Liver (tissue), 9 donors: Measurements from ENCODE around the gene MYLK3. TPM values are rescaled to one million over a fixed set of nuclear protein-coding genes. Genes with fewer than 3 reads are reported as not detected.

Experiments
- DNase-seq: peaks from one replicate; pipeline ENCODE4 v3.0.0-alpha.2; 2017; ENCODE audit warnings: low spot score
- H3K27ac ChIP-seq, 2 donors: one replicate each; pipeline ENCODE4 v1.7.0; 2013; ENCODE audit warnings: inconsistent platforms in 2 of 2, low read length in 2 of 2, control low read depth in 1 of 2, low read depth in 1 of 2, mild to moderate bottlenecking in 1 of 2
- H3K27me3 ChIP-seq, 4 donors: one replicate each; pipeline versions ENCODE4 v1.6.1 to v1.7.0; 2013; ENCODE audit warnings: low read length in 3 of 4, inconsistent platforms in 1 of 4, mild to moderate bottlenecking in 1 of 4, moderate library complexity in 1 of 4; ENCODE audit not compliant: control insufficient read depth in 4 of 4, insufficient read depth in 4 of 4
- H3K36me3 ChIP-seq, 4 donors: one replicate each; pipeline versions ENCODE4 v1.6.1 to v1.7.0; 2013; ENCODE audit warnings: low read length in 3 of 4, mild to moderate bottlenecking in 3 of 4, low read depth in 1 of 4, moderate library complexity in 1 of 4; ENCODE audit not compliant: control insufficient read depth in 4 of 4, insufficient read depth in 3 of 4
- H3K4me1 ChIP-seq, 4 donors: one replicate each; pipeline versions ENCODE4 v1.6.1 to v1.7.0; 2013; ENCODE audit warnings: low read length in 3 of 4, mild to moderate bottlenecking in 3 of 4, moderate library complexity in 1 of 4; ENCODE audit not compliant: control insufficient read depth in 4 of 4, insufficient read depth in 4 of 4
- H3K4me3 ChIP-seq, 3 donors: one replicate each; pipeline versions ENCODE4 v1.6.1 to v1.7.0; 2013; ENCODE audit warnings: low read length in 3 of 3, control low read depth in 1 of 3, low read depth in 1 of 3, mild to moderate bottlenecking in 1 of 3
- H3K9ac ChIP-seq, 2 donors: one replicate each; pipeline ENCODE4 v1.7.0; 2013; ENCODE audit warnings: low read length in 2 of 2, mild to moderate bottlenecking in 2 of 2, moderate library complexity in 2 of 2, control low read depth in 1 of 2, low read depth in 1 of 2
- H3K9me3 ChIP-seq, 4 donors: one replicate each; pipeline versions ENCODE4 v1.6.1 to v1.7.0; 2013; ENCODE audit warnings: low read length in 3 of 4; ENCODE audit not compliant: control insufficient read depth in 4 of 4
- ATF3 ChIP-seq: IDR thresholded peaks from 2 replicates; pipeline ENCODE4 v1.6.1; 2016; ENCODE audit warnings: antibody characterized with exemption
- CTCF ChIP-seq: fragments of 150-350 bp; IDR thresholded peaks from 2 replicates; pipeline ENCODE4 v1.5.1; 2017; ENCODE audit warnings: improper control_type of control experiment, low read depth, low read length; ENCODE audit not compliant: missing input control
- EGR1 ChIP-seq, 2 donors: IDR thresholded peaks; 2 replicates each; pipeline ENCODE4 v1.6.1; 2016 to 2018; ENCODE audit warnings: antibody characterized with exemption in 2 of 2, low read depth in 2 of 2
- FOXA1 ChIP-seq: IDR thresholded peaks from 2 replicates; pipeline ENCODE4 v1.6.1; 2016; ENCODE audit warnings: antibody characterized with exemption
- FOXA2 ChIP-seq: IDR thresholded peaks from 2 replicates; pipeline ENCODE4 v1.6.1; 2016; ENCODE audit warnings: antibody characterized with exemption
- GABPA ChIP-seq, 2 donors: IDR thresholded peaks in 1 of 2; conservative IDR thresholded peaks in 1 of 2; 2 replicates each; pipeline ENCODE4 v1.6.1; 2016; ENCODE audit warnings: antibody characterized with exemption in 2 of 2, mild to moderate bottlenecking in 1 of 2, moderate library complexity in 1 of 2
- HNF4A ChIP-seq, 2 donors: conservative IDR thresholded peaks; 2 replicates each; pipeline ENCODE4 v1.6.1; 2016; ENCODE audit warnings: antibody characterized with exemption in 2 of 2, mild to moderate bottlenecking in 2 of 2
- HNF4G ChIP-seq: IDR thresholded peaks from 2 replicates; pipeline ENCODE4 v1.6.1; 2016; ENCODE audit warnings: antibody characterized with exemption
- JUND ChIP-seq, 2 donors: IDR thresholded peaks; 2 replicates each; pipeline ENCODE4 v1.6.1; 2016; ENCODE audit warnings: antibody characterized with exemption in 2 of 2
- MAX ChIP-seq: IDR thresholded peaks from 2 replicates; pipeline ENCODE4 v1.6.1; 2016; ENCODE audit warnings: antibody characterized with exemption
- NR2F2 ChIP-seq: IDR thresholded peaks from 2 replicates; pipeline ENCODE4 v1.6.1; 2016; ENCODE audit warnings: antibody characterized with exemption
- RAD21 ChIP-seq, 2 donors: IDR thresholded peaks; 2 replicates each; pipeline ENCODE4 v1.6.1; 2016; ENCODE audit warnings: antibody characterized with exemption in 2 of 2, mild to moderate bottlenecking in 2 of 2
- RXRA ChIP-seq, 2 donors: IDR thresholded peaks; 2 replicates each; pipeline ENCODE4 v1.6.1; 2017 to 2018; ENCODE audit warnings: antibody characterized with exemption in 2 of 2, mild to moderate bottlenecking in 1 of 2
- SP1 ChIP-seq: IDR thresholded peaks from 2 replicates; pipeline ENCODE4 v1.6.1; 2018; ENCODE audit warnings: antibody characterized with exemption, mild to moderate bottlenecking
- TAF1 ChIP-seq: conservative IDR thresholded peaks from 2 replicates; pipeline ENCODE4 v1.6.1; 2016; ENCODE audit warnings: antibody characterized with exemption, mild to moderate bottlenecking
- YY1 ChIP-seq: IDR thresholded peaks from 2 replicates; pipeline ENCODE4 v1.6.1; 2016; ENCODE audit warnings: antibody characterized with exemption, mild to moderate bottlenecking
- ZBTB33 ChIP-seq: IDR thresholded peaks from 2 replicates; pipeline ENCODE4 v1.6.1; 2016; ENCODE audit warnings: antibody characterized with exemption
- WGBS: extraction: QIAGEN DNeasy Blood & Tissue Kit; methylation state at CpG from one replicate; pipeline ENCODE4 v1.1.7; 2013; 5-methylcytosine and 5-hydroxymethylcytosine counted together
- polyA plus RNA-seq, 2 donors: library from polyadenylated mRNA; stranded (reverse) in 1 of 2; unstranded in 1 of 2; fragments of 200-250 nt in 1 of 2; fragments of >200 nt in 1 of 2; fragmentation: Nextera tagmentation in 1 of 2; extraction: Ambion mirVana in 1 of 2; gene quantifications; one replicate each; pipeline versions ENCODE4 v1.2.1 to v1.2.3, GENCODE V29; 2013 to 2015
- total RNA-seq, 2 donors: library from RNA; depleted of rRNA; stranded (reverse); fragments of >200 nt; gene quantifications; one replicate each; pipeline ENCODE4 v1.2.3, GENCODE V29; 2014
- TF ChIP-seq, protein P1 (sequence below): IDR thresholded peaks from 2 replicates; pipeline ENCODE4 v1.6.1; 2016; ENCODE audit warnings: antibody characterized with exemption, mild to moderate bottlenecking
- donor health status: healthy.
- donor health status: healthy.
- donor health status: healthy.
- donor health status: healthy.
- donor health status: healthy.

The MYLK3 gene
- total and polyA plus RNA-seq, 4 donors, result 0.01 to 1.1 (median 0.23) TPM

DNA sequence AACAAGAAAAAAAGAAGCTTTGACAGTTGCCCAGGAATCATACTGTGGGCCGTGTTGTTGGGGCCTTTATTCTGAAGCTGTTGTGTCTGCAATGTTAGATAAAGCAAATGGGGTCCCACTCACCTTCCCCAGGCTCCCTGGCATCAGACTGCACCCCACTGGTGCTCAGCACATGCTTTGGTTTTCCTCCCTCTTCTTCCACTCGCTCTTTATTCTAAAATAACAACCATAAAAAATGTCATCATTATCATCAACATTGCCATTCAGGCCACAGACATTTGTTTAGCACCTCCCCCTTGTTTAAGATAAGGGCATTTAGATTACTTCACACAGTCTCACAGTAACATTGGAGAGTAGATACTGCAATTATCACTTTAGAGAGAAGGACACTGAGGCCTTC, 8.2 kb downstream of the MYLK3 start:
- WGBS, result 72% methylated on average over 2 of the region's 2 CpGs
- DNase-seq, result no peak
- no peaks in the 10 kb centered on the region for H3K27me3 ChIP-seq
- no peak overlapping the region for H3K27ac ChIP-seq
- no peaks in the 10 kb centered on the region for H3K9me3 ChIP-seq
- H3K36me3 ChIP-seq, result no peaks in the 10 kb centered on the region
- no peak overlapping the region for H3K4me3 ChIP-seq
- H3K4me1 ChIP-seq, result no peaks in the 10 kb centered on the region
- H3K9ac ChIP-seq, result no peak overlapping the region
- TF ChIP-seq YY1, result no peak
- TF ChIP-seq EGR1 (IDR thresholded peaks at IDR 0.05; ENCODE audit: low read depth in 2 of 2), result no peak
- TF ChIP-seq CTCF, result no peak
- no peak for TF ChIP-seq HNF4A (conservative IDR thresholded peaks at IDR 0.05)
- TF ChIP-seq HNF4G, result no peak
- no peak for TF ChIP-seq ZBTB33
- TF ChIP-seq TAF1, result no peak

GRCh38 chr16:46737621-46738214, 10.4 kb downstream of the MYLK3 start:
- no peaks in the 10 kb centered on the region for H3K9me3 ChIP-seq
- 89% methylated on average over 14 of the region's 14 CpGs for WGBS
- H3K36me3 ChIP-seq, result no peaks in the 10 kb centered on the region
- no peak overlapping the region for H3K9ac ChIP-seq
- H3K4me1 ChIP-seq, result no peaks in the 10 kb centered on the region
- no peak for DNase-seq
- H3K4me3 ChIP-seq, result no peak overlapping the region
- no peaks in the 10 kb centered on the region for H3K27me3 ChIP-seq
- no peak overlapping the region for H3K27ac ChIP-seq
- no peak for TF ChIP-seq TAF1
- no peak for TF ChIP-seq RXRA (IDR thresholded peaks at IDR 0.05)
- TF ChIP-seq ZBTB33, result no peak
- TF ChIP-seq MAX, result no peak
- no peak for TF ChIP-seq EGR1 (IDR thresholded peaks at IDR 0.05; ENCODE audit: low read depth in 2 of 2)
- no peak for TF ChIP-seq FOXA1
- TF ChIP-seq HNF4G, result no peak
- no peak for TF ChIP-seq NR2F2
- TF ChIP-seq ATF3, result no peak
- TF ChIP-seq RAD21 (IDR thresholded peaks at IDR 0.05), result no peak
- no peak for TF ChIP-seq FOXA2
- no peak for TF ChIP-seq JUND (IDR thresholded peaks at IDR 0.05)
- TF ChIP-seq CTCF, result no peak
- TF ChIP-seq HNF4A (conservative IDR thresholded peaks at IDR 0.05), result no peak
- no peak for TF ChIP-seq SP1
- TF ChIP-seq, protein P1, sequence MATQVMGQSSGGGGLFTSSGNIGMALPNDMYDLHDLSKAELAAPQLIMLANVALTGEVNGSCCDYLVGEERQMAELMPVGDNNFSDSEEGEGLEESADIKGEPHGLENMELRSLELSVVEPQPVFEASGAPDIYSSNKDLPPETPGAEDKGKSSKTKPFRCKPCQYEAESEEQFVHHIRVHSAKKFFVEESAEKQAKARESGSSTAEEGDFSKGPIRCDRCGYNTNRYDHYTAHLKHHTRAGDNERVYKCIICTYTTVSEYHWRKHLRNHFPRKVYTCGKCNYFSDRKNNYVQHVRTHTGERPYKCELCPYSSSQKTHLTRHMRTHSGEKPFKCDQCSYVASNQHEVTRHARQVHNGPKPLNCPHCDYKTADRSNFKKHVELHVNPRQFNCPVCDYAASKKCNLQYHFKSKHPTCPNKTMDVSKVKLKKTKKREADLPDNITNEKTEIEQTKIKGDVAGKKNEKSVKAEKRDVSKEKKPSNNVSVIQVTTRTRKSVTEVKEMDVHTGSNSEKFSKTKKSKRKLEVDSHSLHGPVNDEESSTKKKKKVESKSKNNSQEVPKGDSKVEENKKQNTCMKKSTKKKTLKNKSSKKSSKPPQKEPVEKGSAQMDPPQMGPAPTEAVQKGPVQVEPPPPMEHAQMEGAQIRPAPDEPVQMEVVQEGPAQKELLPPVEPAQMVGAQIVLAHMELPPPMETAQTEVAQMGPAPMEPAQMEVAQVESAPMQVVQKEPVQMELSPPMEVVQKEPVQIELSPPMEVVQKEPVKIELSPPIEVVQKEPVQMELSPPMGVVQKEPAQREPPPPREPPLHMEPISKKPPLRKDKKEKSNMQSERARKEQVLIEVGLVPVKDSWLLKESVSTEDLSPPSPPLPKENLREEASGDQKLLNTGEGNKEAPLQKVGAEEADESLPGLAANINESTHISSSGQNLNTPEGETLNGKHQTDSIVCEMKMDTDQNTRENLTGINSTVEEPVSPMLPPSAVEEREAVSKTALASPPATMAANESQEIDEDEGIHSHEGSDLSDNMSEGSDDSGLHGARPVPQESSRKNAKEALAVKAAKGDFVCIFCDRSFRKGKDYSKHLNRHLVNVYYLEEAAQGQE, result no peak
- no peak for TF ChIP-seq YY1
- no peak for TF ChIP-seq GABPA (IDR thresholded peaks at IDR 0.05 in 1 of 2, conservative IDR thresholded peaks at IDR 0.05 in 1 of 2)
